Measurements from ENCODE around the gene RFX4. TPM values are rescaled to one million over a fixed set of nuclear protein-coding genes. Genes with fewer than 3 reads are reported as not detected.

Gene RFX4
- total RNA-seq, 1 experiment from 2014 or later, result not detected

- CTCF ChIA-PET, result no interaction called here
- Histone ChIP-seq H3K9ac (ENCODE audit: low read length) (no peak overlapping the region), H4K20me1 (ENCODE audit: insufficient read depth) (no peaks in the 10 kb centered on the region), H3K4me2 (ENCODE audit: low read length) (no peak overlapping the region), H3K9me3 (ENCODE audit: control insufficient read depth in 1 of 2, insufficient read depth in 1 of 2, low read depth in 1 of 2, low read length in 2 of 2) (no peaks in the 10 kb centered on the region), H3K79me2 (ENCODE audit: insufficient read depth, low read length) (no peaks in the 10 kb centered on the region), H3K4me1 (ENCODE audit: control insufficient read depth in 1 of 2, insufficient read depth in 2 of 2, low read length in 2 of 2) (peaks cover 3 to 7% of the 10 kb centered on the region in 2 experiments; a peak in 2 of 4 replicates), H3K4me3 (replicated peaks in 1 of 2; ENCODE audit: low read depth in 1 of 2, low read length in 2 of 2) (no peak overlapping the region), H3K27ac (ENCODE audit: low read depth, low read length) (no peak overlapping the region), H3K27me3 (ENCODE audit: insufficient read depth, low read length) (no peaks in the 10 kb centered on the region), H3K36me3 (ENCODE audit: control insufficient read depth in 1 of 2, insufficient read depth in 2 of 2, low read length in 2 of 2) (no peaks in the 10 kb centered on the region), H2AFZ (ENCODE audit: low read depth, low read length, poor library complexity, severe bottlenecking) (no peak overlapping the region), H3K9me2 (ENCODE audit: insufficient read depth) (no peaks in the 10 kb centered on the region)
- intact Hi-C loops (cut with micrococcal nuclease), result no loop called here
- no TSS peak for BruUV-seq (replicated peaks)
- POLR2A ChIA-PET, result no interaction called here
- no peak for DNase-seq (ENCODE audit: low read depth, low spot score)
- RAD21 ChIA-PET (ENCODE audit: low non-redundant PET in 1 of 2, low total read pairs in 2 of 2, uncharacterized antibody in 2 of 2, unreplicated experiment in 2 of 2), result no interaction called here
- TF ChIP-seq RAD21 (IDR thresholded peaks at IDR 0.05; ENCODE audit: low read depth) (peak; percentile 22; the same call in 1 of the 2 replicates), CTCF (IDR thresholded peaks at IDR 0.05 in 2 of 3, conservative IDR thresholded peaks at IDR 0.05 in 1 of 3; ENCODE audit: borderline replicate concordance in 1 of 3, insufficient read depth in 1 of 3, low read depth in 2 of 3, low read length in 2 of 3) (peak in 2 of 3 experiments; percentile 11 to 34; a peak in 3 of 6 replicates), EZH2phosphoT487 (IDR thresholded peaks at IDR 0.05; ENCODE audit: borderline replicate concordance) (no peak)
- peak; percentile 70 for ATAC-seq
Observed at GRCh38 chr12:106722837-106723236, 140.0 kb downstream of the RFX4 start.

GRCh38 chr12:106723416-106723815, 140.6 kb downstream of the RFX4 start:
- no peak overlapping the region for H3K9ac ChIP-seq (ENCODE audit: low read length)
- no peak overlapping the region for H3K4me2 ChIP-seq (ENCODE audit: low read length)
- RAD21 ChIA-PET (ENCODE audit: low non-redundant PET in 1 of 2, low total read pairs in 2 of 2, uncharacterized antibody in 2 of 2, unreplicated experiment in 2 of 2), result no interaction called here
- H3K4me1 ChIP-seq (ENCODE audit: control insufficient read depth in 1 of 2, insufficient read depth in 2 of 2, low read length in 2 of 2), result peaks cover 3 to 7% of the 10 kb centered on the region in 2 experiments; a peak in 2 of 4 replicates
- H3K79me2 ChIP-seq (ENCODE audit: insufficient read depth, low read length), result no peaks in the 10 kb centered on the region
- DNase-seq (ENCODE audit: low read depth, low spot score) (no peak), ATAC-seq (no peak)
- no TSS peak for BruUV-seq (replicated peaks)
- no peaks in the 10 kb centered on the region for H3K27me3 ChIP-seq (ENCODE audit: insufficient read depth, low read length)
- intact Hi-C loops (cut with micrococcal nuclease), result no loop called here
- POLR2A ChIA-PET, result no interaction called here
- H3K9me2 ChIP-seq (ENCODE audit: insufficient read depth), result no peaks in the 10 kb centered on the region
- no peak overlapping the region for H2AFZ ChIP-seq (ENCODE audit: low read depth, low read length, poor library complexity, severe bottlenecking)
- no peak for TF ChIP-seq RAD21 (IDR thresholded peaks at IDR 0.05; ENCODE audit: low read depth)
- no peak for TF ChIP-seq ZBTB33 (IDR thresholded peaks at IDR 0.05; ENCODE audit: extremely low read depth, insufficient replicate concordance, low read length)
- TF ChIP-seq ATF3 (IDR thresholded peaks at IDR 0.05), result no peak
- no peak for TF ChIP-seq SP1 (IDR thresholded peaks at IDR 0.05; ENCODE audit: low read depth)
- no peak for TF ChIP-seq POLR2A (IDR thresholded peaks at IDR 0.05; ENCODE audit: borderline replicate concordance, extremely low read depth, insufficient read depth, insufficient read length)
- no peak for TF ChIP-seq ZNF274 (IDR thresholded peaks at IDR 0.05; ENCODE audit: low read depth, low read length)
- no peak for TF ChIP-seq EZH2 (IDR thresholded peaks at IDR 0.05)
- TF ChIP-seq POLR2AphosphoS5 (IDR thresholded peaks at IDR 0.05; ENCODE audit: low read depth, low read length), result no peak
- no peak for TF ChIP-seq CEBPB (IDR thresholded peaks at IDR 0.05; ENCODE audit: low read depth)
- TF ChIP-seq TCF7L2 (IDR thresholded peaks at IDR 0.05; ENCODE audit: borderline replicate concordance, extremely low read depth, insufficient read depth, insufficient read length), result no peak
- no peak for TF ChIP-seq EGR1 (IDR thresholded peaks at IDR 0.05; ENCODE audit: low read depth)
- TF ChIP-seq CTCF (IDR thresholded peaks at IDR 0.05 in 2 of 3, conservative IDR thresholded peaks at IDR 0.05 in 1 of 3; ENCODE audit: borderline replicate concordance in 1 of 3, insufficient read depth in 1 of 3, low read depth in 2 of 3, low read length in 2 of 3), result no peak
- CTCF ChIA-PET, result no interaction called here
- H3K9me3 ChIP-seq (ENCODE audit: control insufficient read depth in 1 of 2, insufficient read depth in 1 of 2, low read depth in 1 of 2, low read length in 2 of 2), result no peaks in the 10 kb centered on the region
- H3K4me3 ChIP-seq (replicated peaks in 1 of 2; ENCODE audit: low read depth in 1 of 2, low read length in 2 of 2), result no peak overlapping the region
- H3K36me3 ChIP-seq (ENCODE audit: control insufficient read depth in 1 of 2, insufficient read depth in 2 of 2, low read length in 2 of 2), result no peaks in the 10 kb centered on the region
- no peak overlapping the region for H3K27ac ChIP-seq (ENCODE audit: low read depth, low read length)
- no peaks in the 10 kb centered on the region for H4K20me1 ChIP-seq (ENCODE audit: insufficient read depth)

All from HCT116 (cell line).